PC-9 (cell line): ENCODE data around the gene MUC13. TPM values are rescaled to one million over a fixed set of nuclear protein-coding genes. Genes with fewer than 3 reads are reported as not detected.

ENCODE experiments used
- BruUV-seq: library from RNA; stranded (reverse); fragments of 400-500 nt; replicated peaks from 2 replicates; lab custom pipeline; 2021; lab: Mats Ljungman, UMichigan
- CTCF ChIA-PET: fragments of 300-600 bp; sonication (Branson Sonifier 250); formaldehyde crosslinking; loops from one replicate; lab custom pipeline; 2022; ENCODE audit warnings: antibody characterized with exemption; lab: Charles Lee
- POLR2A ChIA-PET: fragments of 300-600 bp; sonication (Branson Sonifier 250); formaldehyde crosslinking; loops from one replicate; lab custom pipeline; 2022; ENCODE audit warnings: antibody characterized with exemption; ENCODE audit not compliant: unreplicated experiment; lab: Charles Lee
- DNase-seq, 2 experiments: peaks; one replicate each; pipeline versions ENCODE4 v3.0.0 to v3.0.0-alpha.2; 2015 to 2022; ENCODE audit warnings: mixed read lengths in 1 of 2
- H2AFZ ChIP-seq: fragments of 200-600 bp; sonication (generic); 2 replicates; pipeline ENCODE4 v1.8.1; 2017; ENCODE audit warnings: antibody characterized with exemption
- H3F3A ChIP-seq: fragments of 200-600 bp; sonication (generic); 2 replicates; pipeline ENCODE4 v1.8.1; 2017; ENCODE audit warnings: antibody characterized with exemption, mild to moderate bottlenecking, low read depth; ENCODE audit not compliant: insufficient read depth
- H3K27ac ChIP-seq: fragments of 200-600 bp; sonication (generic); 2 replicates; pipeline ENCODE4 v1.6.1; 2016; ENCODE audit warnings: mixed run types
- H3K27me3 ChIP-seq: fragments of 200-600 bp; sonication (generic); 2 replicates; pipeline ENCODE4 v1.6.1; 2016; ENCODE audit warnings: low read depth, mixed run types; ENCODE audit not compliant: insufficient read depth
- H3K36me3 ChIP-seq: fragments of 200-600 bp; sonication (generic); 2 replicates; pipeline ENCODE4 v1.6.1; 2016; ENCODE audit warnings: low read depth, mixed run types
- H3K4me1 ChIP-seq: fragments of 200-600 bp; sonication (generic); replicated peaks from 2 replicates; pipeline ENCODE4 v1.6.1; 2016; ENCODE audit warnings: mixed run types; ENCODE audit not compliant: insufficient read depth
- H3K4me2 ChIP-seq: fragments of 200-600 bp; sonication (generic); 2 replicates; pipeline ENCODE4 v1.6.1; 2017; ENCODE audit warnings: mixed run types
- H3K4me3 ChIP-seq: fragments of 200-600 bp; sonication (generic); 2 replicates; pipeline ENCODE4 v1.6.1; 2016; ENCODE audit warnings: mixed run types
- H3K79me2 ChIP-seq: fragments of 200-600 bp; sonication (generic); 2 replicates; pipeline ENCODE4 v1.6.1; 2017; ENCODE audit warnings: low read depth, mixed run types
- H3K9me2 ChIP-seq: fragments of 200-600 bp; sonication (generic); 2 replicates; pipeline ENCODE4 v1.8.1; 2017; ENCODE audit warnings: mild to moderate bottlenecking; ENCODE audit not compliant: insufficient read depth
- H3K9me3 ChIP-seq: fragments of 200-600 bp; sonication (generic); 2 replicates; pipeline ENCODE4 v1.8.1; 2016; ENCODE audit warnings: low read depth; ENCODE audit not compliant: insufficient read depth
- H4K20me1 ChIP-seq: fragments of 200-600 bp; sonication (generic); 2 replicates; pipeline ENCODE4 v1.8.1; 2017; ENCODE audit not compliant: insufficient read depth
- CTCF ChIP-seq: fragments of 200-600 bp; sonication (generic); conservative IDR thresholded peaks from 2 replicates; pipeline ENCODE4 v1.6.1; 2017; ENCODE audit warnings: mixed run types, antibody characterized with exemption, mild to moderate bottlenecking, moderate library complexity
- EZH2 ChIP-seq: fragments of 200-600 bp; sonication (generic); IDR thresholded peaks from 2 replicates; pipeline ENCODE4 v1.8.0; 2017; ENCODE audit warnings: antibody characterized with exemption, low read depth
- intact Hi-C: fragments of 100-400 bp; cut with micrococcal nuclease; formaldehyde crosslinking; loops from one replicate; pipeline ENCODE4 v1.10.0; 2022; ENCODE audit not compliant: unreplicated experiment
- total RNA-seq: library from RNA; stranded (reverse); gene quantifications from 2 replicates; pipeline ENCODE4 v1.2.3, GENCODE V29; 2021

Gene MUC13
- total RNA-seq, 1 experiment from 2014 or later = not detected

GRCh38 chr3:124888482-124889441 lies 45.8 kb downstream of the MUC13 start:
- Histone ChIP-seq H3K36me3 (peaks cover 5% of the 10 kb centered on the region; the same call in 1 of the 2 replicates), H2AFZ (no peak overlapping the region), H3K27ac (no peak overlapping the region), H3K9me2 (no peaks in the 10 kb centered on the region), H3K27me3 (no peaks in the 10 kb centered on the region), H3K9me3 (no peaks in the 10 kb centered on the region), H3K4me1 (peaks cover 27% of the 10 kb centered on the region), H3K4me3 (no peak overlapping the region), H3K4me2 (peak overlapping the region; percentile 76; the same call in 1 of the 2 replicates), H4K20me1 (no peaks in the 10 kb centered on the region), H3F3A (peaks cover 19% of the 10 kb centered on the region; the same call in 1 of the 2 replicates), H3K79me2 (peaks cover 28% of the 10 kb centered on the region)
- BruUV-seq = no TSS peak
- intact Hi-C loops = no loop called here
- POLR2A ChIA-PET = interaction anchor here (0.6 kb wide), 2 partner anchors 27 to 334 kb away, joined by 3 to 10 read pairs; no protein-coding TSS in a partner anchor
- CTCF ChIA-PET = interaction anchor here (0.8 to 1.1 kb wide), 2 partner anchors 12 to 102 kb away, joined by 3 read pairs; no protein-coding TSS in a partner anchor
- TF ChIP-seq EZH2 = no peak
- no peak for TF ChIP-seq CTCF
- DNase-seq = no peak

DNA sequence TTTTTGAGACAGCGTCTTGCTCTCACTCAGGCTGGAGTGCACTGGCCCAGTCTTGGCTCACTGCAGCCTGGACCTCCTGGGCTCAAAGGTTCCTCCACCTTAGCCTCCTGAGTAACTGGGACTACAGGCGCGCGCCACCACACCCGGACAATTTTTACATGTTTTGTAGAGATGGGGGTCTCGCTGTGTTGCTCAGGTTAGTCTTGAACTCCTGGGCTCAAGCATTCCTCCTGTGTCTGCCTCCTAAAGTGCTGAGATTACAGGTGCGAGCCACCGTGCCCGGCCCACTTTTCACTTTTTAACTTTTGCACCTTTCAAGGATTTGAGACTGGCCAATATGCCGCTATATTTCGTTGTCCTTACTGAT lies 46.6 kb downstream of the MUC13 start:
- peaks cover 35% of the 10 kb centered on the region for H3K4me1 ChIP-seq
- H2AFZ ChIP-seq = peak overlapping the region; percentile 93
- no peak for TF ChIP-seq CTCF
- no peak for TF ChIP-seq EZH2
- peaks cover 8% of the 10 kb centered on the region; the same call in 1 of the 2 replicates for H3K36me3 ChIP-seq
- H3K9me3 ChIP-seq = no peaks in the 10 kb centered on the region
- peaks cover 19% of the 10 kb centered on the region; the same call in 1 of the 2 replicates for H3F3A ChIP-seq
- H3K27me3 ChIP-seq = no peaks in the 10 kb centered on the region
- peak overlapping the region; percentile 84; the same call in 1 of the 2 replicates for H3K4me3 ChIP-seq
- no TSS peak for BruUV-seq
- H3K27ac ChIP-seq = peak overlapping the region; percentile 55
- peaks cover 36% of the 10 kb centered on the region for H3K79me2 ChIP-seq
- intact Hi-C loops = loop anchor here (1.0 to 2.0 kb wide), 2 partner anchors 9 to 101 kb away; no protein-coding TSS in a partner anchor
- H3K9me2 ChIP-seq = no peaks in the 10 kb centered on the region
- peak overlapping the region; percentile 76 for H3K4me2 ChIP-seq
- POLR2A ChIA-PET = interaction anchor here (0.5 to 0.7 kb wide), 6 partner anchors 27 to 249 kb away, joined by 3 to 13 read pairs (median 4); no protein-coding TSS in a partner anchor
- CTCF ChIA-PET = interaction anchor here (0.9 to 1.1 kb wide), 2 partner anchors 101 kb away, joined by 3 read pairs; no protein-coding TSS in a partner anchor
- no peak for DNase-seq
- no peaks in the 10 kb centered on the region for H4K20me1 ChIP-seq
